HepG2 (cell line): ENCODE data around the gene RMI2. TPM values are rescaled to one million over a fixed set of nuclear protein-coding genes. Genes with fewer than 3 reads are reported as not detected.

ENCODE experiments used
- AKAP8 ChIP-seq: sonication (generic); formaldehyde crosslinking; IDR thresholded peaks from 2 replicates; pipeline ENCODE4 v1.5.1; 2020; ENCODE audit warnings: mild to moderate bottlenecking, missing genetic modification reagents
- EZH2 ChIP-seq: conservative IDR thresholded peaks from 2 replicates; pipeline ENCODE4 v1.6.1; 2012; ENCODE audit warnings: mild to moderate bottlenecking, low read depth, low read length, moderate library complexity
- FIP1L1 ChIP-seq: fragments of 200-400 bp; formaldehyde crosslinking; IDR thresholded peaks from 2 replicates; pipeline ENCODE4 v1.6.1; 2018; ENCODE audit warnings: low read depth, mild to moderate bottlenecking, low read length, moderate library complexity, borderline replicate concordance; ENCODE audit not compliant: insufficient read depth
- HMGA1 ChIP-seq: sonication (generic); formaldehyde crosslinking; conservative IDR thresholded peaks from 2 replicates; pipeline ENCODE4 v1.4.0; 2020; ENCODE audit warnings: missing genetic modification reagents
- HNF1B ChIP-seq: sonication (generic); formaldehyde crosslinking; IDR thresholded peaks from 2 replicates; pipeline ENCODE4 v1.5.1; 2020; ENCODE audit warnings: mild to moderate bottlenecking, moderate library complexity, missing genetic modification reagents
- HNRNPLL ChIP-seq: fragments of 200-400 bp; formaldehyde crosslinking; IDR thresholded peaks from 2 replicates; pipeline ENCODE4 v1.6.1; 2017; ENCODE audit warnings: mild to moderate bottlenecking, low read depth, low read length; ENCODE audit not compliant: poor library complexity, severe bottlenecking
- HOXD1 ChIP-seq: sonication (generic); formaldehyde crosslinking; IDR thresholded peaks from 2 replicates; pipeline ENCODE4 v1.5.0; 2020; ENCODE audit warnings: missing genetic modification reagents
- IRX3 ChIP-seq: sonication (generic); formaldehyde crosslinking; IDR thresholded peaks from 2 replicates; pipeline ENCODE4 v1.8.1; 2023; ENCODE audit warnings: mild to moderate bottlenecking, low read depth, missing genetic modification reagents, borderline replicate concordance
- NR2F6 ChIP-seq, 2 experiments: IDR thresholded peaks; 2 replicates each; pipeline ENCODE4 v1.6.1; 2016; ENCODE audit warnings: antibody characterized with exemption in 1 of 2, mild to moderate bottlenecking in 1 of 2
- RFXANK ChIP-seq: IDR thresholded peaks from 2 replicates; pipeline ENCODE4 v1.6.1; 2016
- STAG1 ChIP-seq: sonication (generic); formaldehyde crosslinking; IDR thresholded peaks from 2 replicates; pipeline ENCODE4 v1.4.0; 2020; ENCODE audit warnings: missing genetic modification reagents
- TEAD3 ChIP-seq: optimal IDR thresholded peaks from 2 replicates; pipeline ENCODE3; 2016; ENCODE audit warnings: borderline replicate concordance
- THRA ChIP-seq: sonication (generic); formaldehyde crosslinking; IDR thresholded peaks from 2 replicates; pipeline ENCODE4 v1.4.0; 2020; ENCODE audit warnings: missing genetic modification reagents, borderline replicate concordance
- TSC22D2 ChIP-seq: sonication (generic); formaldehyde crosslinking; IDR thresholded peaks from 2 replicates; pipeline ENCODE4 v1.5.1; 2020; ENCODE audit warnings: missing genetic modification reagents, mild to moderate bottlenecking, borderline replicate concordance
- ZBTB7B ChIP-seq: sonication (generic); formaldehyde crosslinking; IDR thresholded peaks from 2 replicates; pipeline ENCODE4 v1.4.0; 2020; ENCODE audit warnings: missing genetic modification reagents
- ZFP82 ChIP-seq: sonication (generic); formaldehyde crosslinking; IDR thresholded peaks from 2 replicates; pipeline ENCODE4 v1.5.1; 2020; ENCODE audit warnings: mild to moderate bottlenecking, missing genetic modification reagents, borderline replicate concordance
- ZNF264 ChIP-seq: sonication (generic); formaldehyde crosslinking; IDR thresholded peaks from 2 replicates; pipeline ENCODE4 v1.4.0; 2020; ENCODE audit warnings: missing genetic modification reagents
- ZNF563 ChIP-seq: sonication (generic); formaldehyde crosslinking; IDR thresholded peaks from 2 replicates; pipeline ENCODE4 v1.8.0; 2022; ENCODE audit warnings: mild to moderate bottlenecking, moderate library complexity, missing genetic modification reagents
- ZNF609 ChIP-seq: sonication (generic); formaldehyde crosslinking; IDR thresholded peaks from 2 replicates; pipeline ENCODE4 v1.4.0; 2020; ENCODE audit warnings: mild to moderate bottlenecking, missing genetic modification reagents, borderline replicate concordance
- ZNF672 ChIP-seq: sonication (generic); formaldehyde crosslinking; IDR thresholded peaks from 2 replicates; pipeline ENCODE4 v1.8.1; 2022; ENCODE audit warnings: missing genetic modification reagents
- ZNF678 ChIP-seq: sonication (generic); formaldehyde crosslinking; IDR thresholded peaks from 2 replicates; pipeline ENCODE4 v1.4.0; 2020; ENCODE audit warnings: mild to moderate bottlenecking, missing genetic modification reagents
- ZNF781 ChIP-seq: sonication (generic); formaldehyde crosslinking; IDR thresholded peaks from 2 replicates; pipeline ENCODE4 v1.5.1; 2020; ENCODE audit warnings: borderline replicate concordance, mild to moderate bottlenecking, missing genetic modification reagents; ENCODE audit errors: not compliant biosample characterization
- polyA plus RNA-seq, 8 experiments: library from polyadenylated mRNA; depleted of rRNA in 3 of 8; stranded (reverse) in 7 of 8; unstranded in 1 of 8; fragments of >200 nt; fragmentation: Illumina TruSeq in 4 of 8; extraction: Trizol in 4 of 8; gene quantifications; 2 replicates each; pipeline versions ENCODE4 v1.2.1 to v1.2.3, GENCODE V29; 2011 to 2016; ENCODE audit warnings: low read depth in 4 of 8, missing spikeins in 1 of 8, mixed read lengths in 1 of 8; ENCODE audit not compliant: insufficient read depth in 1 of 8
- total RNA-seq, 5 experiments: library from RNA; depleted of rRNA; stranded (reverse); fragments of >200 nt; fragmentation: Illumina TruSeq; extraction: Trizol; gene quantifications; 2 replicates each; pipeline ENCODE4 v1.2.3, GENCODE V29; 2016; ENCODE audit warnings: low read depth in 1 of 5

The RMI2 gene
- total and polyA plus RNA-seq, 2 of the 13 experiments (the other 11 are each of a cell fraction or from before 2014, with no cell fraction given), result 24.5 to 55.7 TPM

- TF ChIP-seq ZNF678 (CRISPR knock-in tag) (0 out of 2 replicates have a peak, but pooled peaks have one; percentile 83), IRX3 (CRISPR knock-in tag) (no peak), NR2F6 (IDR thresholded peaks at IDR 0.05) (peak; percentile 36; the same call in 1 of the 2 replicates), NR2F6 (CRISPR knock-in tag; IDR thresholded peaks at IDR 0.05) (peak; percentile 74), ZNF264 (CRISPR knock-in tag) (peak; percentile 16; the same call in 1 of the 2 replicates), THRA (CRISPR knock-in tag) (peak; percentile 87), HOXD1 (CRISPR knock-in tag) (peak; percentile 44; the same call in 1 of the 2 replicates), ZNF563 (CRISPR knock-in tag) (peak; percentile 28; the same call in 1 of the 2 replicates), STAG1 (CRISPR knock-in tag) (peak; percentile 100), RFXANK (no peak), HNF1B (CRISPR knock-in tag) (peak; percentile 90), ZBTB7B (CRISPR knock-in tag) (peak; percentile 81; the same call in 1 of the 2 replicates), HMGA1 (CRISPR knock-in tag) (no peak), ZNF672 (no peak), EZH2 (no peak; the same call in 1 of the 2 replicates), ZNF609 (no peak), TSC22D2 (CRISPR knock-in tag) (peak; percentile 82; the same call in 1 of the 2 replicates), HNRNPLL (peak; percentile 65), FIP1L1 (no peak), ZNF781 (CRISPR knock-in tag) (no peak), ZFP82 (CRISPR knock-in tag) (no peak), TEAD3 (CRISPR knock-in tag) (peak; percentile 69), AKAP8 (no peak; the same call in 1 of the 2 replicates)
Measured at GRCh38 chr16:11396241-11397048, 51.2 kb downstream of the RMI2 start (continued).
